Inferior parietal cortex (tissue), 1 donor: ENCODE data around the gene KCNMA1.

Source experiments
- DNase-seq: peaks from one replicate; pipeline ENCODE4 v3.0.0-alpha.2; 2016; ENCODE audit errors: extremely low spot score

KCNMA1 gene

DNA sequence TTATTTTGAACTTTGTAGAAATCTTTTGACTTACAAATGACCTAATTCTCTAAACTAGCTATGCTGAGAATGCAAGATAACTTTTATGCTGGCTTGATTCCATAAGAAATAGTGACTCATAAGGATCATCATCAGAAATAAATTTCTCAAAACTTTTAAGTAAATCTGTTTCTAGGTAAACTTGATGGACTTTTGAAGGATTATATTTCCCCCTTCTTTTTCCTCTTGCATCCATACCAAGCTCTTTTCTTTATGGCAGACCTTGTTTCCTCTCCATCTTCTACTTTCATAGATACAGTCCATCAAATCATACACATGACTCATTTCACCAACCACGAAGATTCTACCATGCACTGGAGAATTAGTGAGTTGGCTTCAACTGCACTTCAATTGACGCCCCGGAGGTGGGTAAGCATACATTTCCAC lies 336.3 kb downstream of the KCNMA1 start:
- DNase-seq = no peak

DNA sequence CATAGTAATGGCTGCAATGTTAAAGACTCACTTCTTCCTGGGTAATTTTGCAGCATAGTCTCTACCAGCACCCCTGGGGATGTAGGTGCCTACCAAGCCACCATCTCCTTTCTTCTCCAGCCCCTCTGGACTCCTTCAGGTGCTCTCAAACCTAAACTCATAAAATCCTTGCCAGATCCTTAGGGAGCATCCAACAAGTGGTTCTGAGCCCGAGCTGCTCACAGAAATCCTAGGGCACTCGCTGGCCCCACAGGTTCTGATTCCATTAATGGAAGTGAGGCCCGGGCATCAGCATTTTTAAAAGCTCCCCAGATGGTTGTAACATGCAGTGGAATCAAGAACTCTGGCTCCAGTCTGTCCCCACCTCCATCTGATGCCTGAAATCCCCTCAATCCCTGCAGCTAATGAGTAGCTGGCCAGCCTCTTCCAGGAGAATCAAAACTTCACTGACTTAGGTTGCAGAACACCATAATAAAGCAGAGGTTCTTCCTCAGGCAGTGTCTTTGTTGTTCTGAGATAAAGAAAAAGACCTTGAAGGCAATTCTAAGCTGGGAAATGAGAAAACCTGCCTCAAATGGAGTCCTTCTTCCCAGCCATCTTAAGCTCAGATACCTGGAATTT lies 336.8 kb downstream of the KCNMA1 start:
- no peak for DNase-seq

DNA sequence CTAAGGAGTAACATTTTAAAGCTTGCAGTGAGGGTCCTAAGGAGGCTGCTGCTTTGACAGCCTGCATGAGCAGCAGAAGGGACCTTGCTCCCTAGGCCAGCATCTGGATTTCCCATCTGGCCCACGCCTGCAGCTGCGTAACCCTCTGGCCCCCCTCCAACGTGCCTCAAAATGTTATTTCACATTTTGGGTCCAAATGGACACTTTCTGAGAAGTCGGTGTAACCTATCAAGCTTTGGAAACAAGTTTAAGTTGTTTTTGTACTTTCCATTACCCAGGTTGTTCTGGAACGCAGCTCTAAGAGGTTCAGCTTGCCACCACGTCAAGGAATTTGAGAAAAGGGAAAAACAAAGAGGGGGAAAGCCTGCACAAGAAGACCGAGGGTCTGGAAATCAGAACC lies 338.3 kb downstream of the KCNMA1 start:
- no peak for DNase-seq

DNA sequence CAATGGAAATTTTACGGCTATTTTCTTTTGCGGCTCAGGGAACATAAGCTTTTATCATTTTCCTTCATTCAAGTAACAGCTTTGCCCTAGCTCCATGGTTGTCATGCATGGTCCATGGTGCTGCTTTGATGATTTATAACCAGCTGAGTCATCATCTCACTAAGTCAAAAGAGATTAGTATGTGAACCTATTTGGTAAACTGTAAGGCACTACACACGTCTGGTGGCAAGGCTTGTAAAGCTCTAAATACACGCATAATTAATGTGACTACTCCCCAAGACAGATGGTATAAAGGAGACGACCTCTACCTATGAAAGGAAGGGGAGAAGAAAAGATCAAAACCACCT lies 340.2 kb downstream of the KCNMA1 start:
- DNase-seq = no peak

DNA sequence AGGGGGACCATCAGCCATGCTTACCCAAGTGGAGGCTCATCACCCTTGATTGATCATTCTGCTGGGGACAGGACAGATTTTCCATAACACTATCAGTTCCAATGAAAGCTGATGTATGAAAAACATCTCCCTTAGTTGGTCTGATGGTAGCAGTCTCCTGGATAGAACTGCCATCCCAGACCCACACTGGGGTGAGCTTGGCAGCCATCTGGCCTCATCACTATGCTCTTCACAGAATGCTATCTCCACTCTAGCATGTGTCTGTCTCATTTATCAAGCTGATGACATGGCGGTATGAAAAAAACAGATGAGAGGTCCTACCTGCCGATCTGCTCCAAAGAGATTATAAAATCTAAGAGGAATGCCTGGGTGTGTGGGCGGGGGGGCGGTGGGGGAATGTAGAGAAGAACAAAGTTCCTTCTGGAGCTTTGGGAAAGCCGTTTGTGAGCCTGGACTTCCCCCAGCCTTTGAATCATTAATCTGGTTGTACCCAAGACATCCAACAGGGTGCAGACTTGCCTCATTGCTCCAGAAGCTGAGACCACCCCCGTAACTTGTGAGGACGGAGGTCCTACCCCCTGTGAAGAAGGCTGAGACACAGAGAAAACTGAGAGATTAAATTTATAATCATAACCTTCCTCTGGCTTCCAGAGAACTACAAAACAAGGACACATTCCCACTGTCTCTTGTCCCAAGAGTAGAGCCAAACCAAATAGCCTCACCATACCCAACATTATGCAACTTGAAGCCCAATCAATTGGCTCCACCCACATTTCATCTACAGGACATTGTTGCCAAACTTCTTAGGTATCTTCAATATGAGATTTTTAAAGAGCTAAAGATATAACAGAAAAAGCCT lies 340.8 kb downstream of the KCNMA1 start:
- no peak for DNase-seq

DNA sequence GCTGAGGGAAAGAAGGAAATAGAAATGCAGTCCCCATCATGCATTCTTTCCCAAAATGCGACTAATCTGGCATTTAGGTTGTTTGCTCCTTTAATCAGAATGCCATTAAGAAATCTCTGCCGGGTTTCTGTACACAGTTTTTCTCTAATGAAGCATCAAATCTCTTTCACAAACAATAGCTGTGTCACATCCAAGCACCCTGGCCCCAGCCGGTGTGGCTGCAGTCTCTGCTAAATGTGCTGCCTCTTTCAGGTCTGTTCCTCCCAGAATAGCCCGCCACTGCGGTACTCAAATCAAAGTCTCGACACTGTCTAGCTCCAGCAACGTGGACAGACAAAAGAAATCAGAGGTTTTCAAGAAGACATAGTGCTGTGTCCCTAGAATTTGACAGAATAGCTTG lies 343.8 kb downstream of the KCNMA1 start:
- no peak for DNase-seq

DNA sequence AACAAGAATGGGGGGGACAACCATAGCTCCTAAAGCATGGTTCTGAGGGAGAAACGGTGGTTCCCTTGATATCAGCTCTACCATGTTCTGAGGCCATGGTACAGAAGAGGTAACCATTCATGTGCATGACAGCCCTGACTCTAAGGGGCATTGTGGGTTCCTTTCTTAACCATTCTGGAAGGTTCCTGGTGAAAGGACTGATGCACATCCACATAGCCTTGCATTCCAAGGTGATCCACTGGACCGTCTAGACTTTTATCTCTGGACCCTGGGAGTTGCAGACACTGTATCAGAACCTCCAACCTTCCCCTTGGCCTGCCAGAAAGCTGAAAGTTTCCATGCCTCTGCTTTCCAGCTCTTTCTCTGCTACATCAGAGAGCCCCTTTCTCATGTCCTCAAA lies 344.3 kb downstream of the KCNMA1 start:
- DNase-seq = no peak

DNA sequence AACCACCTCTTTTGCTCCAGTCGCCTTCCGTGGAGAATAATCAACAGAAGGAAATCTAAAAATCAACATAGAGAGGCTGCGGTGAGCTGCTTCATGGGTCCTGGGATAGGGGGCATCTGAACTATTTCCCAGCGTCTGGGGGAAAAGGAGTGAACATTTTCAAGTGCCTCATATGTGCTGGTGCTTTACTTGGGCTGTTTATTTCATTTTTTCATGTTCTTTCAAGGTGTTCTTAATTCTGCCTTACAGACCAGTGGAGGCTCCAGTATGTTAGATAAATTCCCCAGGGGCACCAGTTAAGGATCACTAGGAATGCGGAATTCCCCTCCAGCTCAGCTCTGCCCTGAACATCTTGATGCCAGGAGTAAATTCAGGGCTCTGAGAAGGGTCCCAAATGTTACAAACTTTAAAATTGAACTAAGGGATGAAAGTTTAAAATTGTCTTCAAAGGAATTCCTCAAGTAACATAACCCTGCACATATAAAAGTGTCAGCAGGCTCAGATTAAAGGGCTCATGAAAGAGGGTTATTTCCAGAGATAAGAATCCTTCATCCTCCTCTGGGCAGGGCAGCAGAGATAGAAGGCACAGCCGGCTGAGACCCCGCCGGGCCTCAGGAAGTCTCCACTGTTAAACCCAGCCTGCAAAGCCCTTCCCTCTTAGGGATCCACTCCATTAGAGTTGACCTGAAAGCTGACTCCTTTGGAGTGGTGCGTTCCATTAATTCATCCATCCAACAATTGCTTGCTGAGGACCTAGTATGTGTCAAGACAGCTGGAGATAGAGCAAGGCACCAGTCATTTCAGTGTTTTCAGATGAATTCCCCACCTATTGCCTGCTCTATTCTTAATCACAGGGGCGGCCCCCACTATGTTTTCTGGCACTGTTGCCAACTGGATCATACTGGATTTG lies 345.8 kb downstream of the KCNMA1 start:
- DNase-seq = no peak

DNA sequence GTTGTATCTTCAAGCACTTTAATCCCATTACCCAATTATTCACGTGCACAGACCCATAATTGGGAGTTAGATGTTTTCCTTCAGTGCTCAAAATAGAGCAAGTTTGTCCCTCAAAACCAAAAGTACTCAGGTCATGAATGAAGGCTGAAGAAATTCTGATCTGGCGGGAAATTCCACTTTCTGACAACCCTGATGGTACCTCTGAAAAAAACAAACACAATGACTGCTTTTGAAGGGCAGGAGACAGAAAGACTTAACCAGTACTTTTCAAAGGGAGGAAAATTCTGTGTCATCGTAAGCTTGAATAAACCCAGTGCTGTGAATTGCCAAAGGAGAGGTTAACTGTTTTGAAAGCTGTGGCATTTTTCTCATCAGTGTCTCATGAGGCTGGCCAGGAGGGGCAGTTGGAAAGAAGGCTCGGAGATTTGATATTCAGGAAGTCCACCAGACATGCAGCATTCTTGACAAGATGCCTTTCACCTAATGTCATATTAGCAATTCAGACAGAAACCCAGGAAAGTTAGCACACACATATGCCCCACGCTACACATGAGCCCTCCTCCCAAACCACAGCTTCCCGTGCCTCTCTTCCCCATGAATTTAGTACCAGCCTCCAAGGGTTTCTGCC lies 347.0 kb downstream of the KCNMA1 start:
- DNase-seq = no peak

DNA sequence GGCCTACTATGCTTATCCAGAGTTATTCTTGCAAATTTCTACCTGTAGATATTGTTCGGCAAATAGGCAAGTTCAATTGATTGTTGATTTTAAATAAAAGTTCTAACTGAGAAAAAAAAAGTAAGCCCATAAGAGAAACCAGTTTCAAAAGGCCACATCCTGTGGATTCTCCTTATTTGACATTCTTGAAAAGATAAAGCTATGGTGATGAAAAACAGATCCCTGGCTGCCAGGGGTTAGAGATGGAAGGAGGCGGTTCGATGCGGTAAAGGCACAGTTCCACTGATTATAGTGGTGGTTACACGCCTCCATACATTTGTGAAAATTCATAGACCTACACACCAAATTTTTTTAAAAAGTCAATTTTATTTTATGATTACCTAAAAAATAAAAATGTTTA lies 347.8 kb downstream of the KCNMA1 start:
- DNase-seq = no peak

DNA sequence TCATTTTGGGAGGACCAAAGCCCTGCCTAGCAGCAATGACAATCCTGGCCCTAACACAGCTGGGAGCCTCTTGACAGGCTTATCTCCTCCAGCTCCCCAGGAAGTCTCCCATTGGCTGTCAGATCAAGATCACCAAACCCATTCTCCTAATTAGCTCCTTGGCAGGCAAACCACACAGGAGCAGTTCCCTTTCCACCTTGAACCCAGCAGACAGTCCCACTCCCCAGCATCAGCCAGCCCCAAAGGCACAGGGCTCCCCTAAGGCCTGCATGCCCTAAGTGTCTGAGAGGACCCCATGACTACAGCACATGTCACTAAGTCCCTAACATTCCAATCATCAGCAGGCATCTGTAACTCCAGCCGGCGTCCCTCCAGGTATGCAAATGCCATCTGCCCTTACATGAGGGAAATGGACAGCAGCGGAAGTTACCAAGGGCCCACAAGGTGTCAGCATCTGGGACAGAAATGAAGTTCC lies 348.5 kb downstream of the KCNMA1 start:
- no peak for DNase-seq

DNA sequence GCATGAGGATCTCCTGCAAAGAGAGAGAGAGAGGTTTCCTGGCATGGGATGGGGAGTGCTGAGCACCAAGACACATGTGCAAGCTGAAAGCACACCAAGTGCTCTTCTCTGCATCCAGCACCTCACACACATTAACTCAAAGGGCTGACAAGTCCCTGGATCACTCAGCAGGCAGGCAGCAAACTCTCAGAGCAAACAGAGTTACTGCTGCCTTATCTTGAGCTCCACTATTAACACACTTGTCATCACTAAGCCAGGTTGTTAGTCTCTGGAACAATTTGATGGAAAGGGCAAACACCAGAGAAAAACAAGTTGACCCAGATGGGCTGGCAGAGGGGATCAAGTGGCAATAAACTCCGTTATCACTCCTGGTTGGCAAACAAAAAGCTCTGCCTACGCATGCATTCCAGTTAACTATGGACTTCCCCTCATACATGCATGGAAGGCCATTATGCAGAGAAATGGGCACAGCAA lies 349.9 kb downstream of the KCNMA1 start:
- DNase-seq = no peak

DNA sequence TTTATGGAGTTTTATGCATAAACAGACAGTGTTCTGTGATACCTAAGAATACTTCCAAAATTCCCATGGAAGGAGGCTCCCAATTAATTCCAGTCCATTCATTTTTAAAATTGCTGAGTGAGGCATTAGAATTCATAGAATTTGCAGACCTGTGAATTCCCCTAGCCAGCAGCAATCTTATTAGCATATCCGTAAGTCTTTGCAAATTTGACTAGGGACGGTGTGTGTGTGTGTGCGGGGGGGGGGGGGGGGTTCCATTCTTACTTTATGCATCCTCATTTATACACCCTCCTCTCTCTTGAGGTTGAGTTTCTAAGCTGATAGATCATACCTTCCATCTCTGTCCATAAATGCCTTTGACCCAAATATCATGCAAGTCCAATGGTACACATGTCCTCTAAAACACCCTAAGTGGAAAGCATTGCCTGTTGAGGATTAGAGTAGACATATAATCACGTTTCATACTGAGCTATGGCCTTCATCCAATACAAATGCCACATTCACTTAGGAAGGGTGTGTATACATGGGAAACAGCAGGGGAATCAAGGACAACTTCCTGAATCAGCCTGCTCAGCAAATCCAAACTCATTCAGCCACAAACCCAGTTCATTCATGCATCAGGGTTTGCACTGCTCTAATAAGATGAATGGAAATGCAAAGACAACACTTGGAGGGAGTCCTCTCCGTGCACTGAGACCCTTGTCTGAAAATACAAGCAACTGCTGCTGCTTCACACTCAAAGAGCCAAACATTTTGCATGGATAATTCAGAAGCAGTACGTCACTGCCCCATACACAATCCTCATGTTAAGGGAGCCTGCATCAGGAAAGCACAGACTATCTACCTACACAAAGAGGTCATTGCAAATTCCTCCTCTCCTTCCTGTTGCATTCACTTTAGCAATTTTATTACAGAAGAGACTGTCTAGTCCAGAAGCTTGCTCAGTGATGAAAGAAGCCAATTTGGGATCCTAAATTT lies 350.8 kb downstream of the KCNMA1 start:
- no peak for DNase-seq

DNA sequence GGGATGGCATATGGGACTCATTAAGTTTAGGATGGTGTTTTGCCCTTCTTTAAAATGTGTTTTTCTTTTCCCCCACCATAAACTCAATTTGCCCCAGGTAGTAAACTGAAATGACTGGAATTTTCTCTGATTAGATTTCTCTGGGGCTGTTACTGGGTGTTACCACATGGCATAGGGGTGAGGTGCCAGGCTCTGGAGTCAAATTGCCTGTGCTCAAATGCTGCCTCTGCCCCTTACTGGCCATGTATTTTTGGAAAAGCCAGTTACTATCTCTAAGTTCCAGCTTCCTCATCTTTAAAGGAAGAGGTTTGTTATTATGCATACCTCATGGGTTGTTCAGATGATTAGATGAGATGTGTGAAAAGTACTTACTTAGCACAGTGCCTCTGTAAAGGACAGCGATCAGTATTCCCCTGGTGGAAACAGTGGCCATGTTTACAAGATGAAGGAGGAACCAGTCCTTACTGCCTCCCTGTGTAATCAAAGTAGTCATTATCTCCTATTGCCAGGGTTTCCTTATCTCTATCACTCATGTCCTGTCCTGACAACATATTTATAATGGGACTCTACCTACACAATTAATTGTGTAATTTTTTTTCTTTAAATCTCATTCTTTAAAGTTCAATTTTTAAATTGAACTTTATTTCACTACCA lies 352.0 kb downstream of the KCNMA1 start:
- no peak for DNase-seq

DNA sequence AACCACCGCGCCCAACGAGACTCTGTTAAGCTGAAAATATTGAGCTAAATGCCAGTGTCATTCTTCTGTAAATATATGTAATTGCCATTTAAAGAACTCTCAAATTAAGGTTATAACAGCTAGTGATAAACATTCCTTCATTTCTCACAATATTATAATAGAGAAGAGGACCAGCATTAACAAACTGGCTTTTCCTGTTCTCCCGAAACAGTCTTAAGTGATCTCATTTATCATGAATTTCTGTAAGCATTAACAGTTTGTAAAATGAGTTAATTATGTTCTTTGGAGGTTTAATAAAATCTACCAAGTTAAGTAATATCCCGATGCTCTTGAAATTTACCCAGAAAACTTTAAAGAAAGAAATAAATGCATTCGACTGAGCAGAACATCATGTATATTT lies 352.8 kb downstream of the KCNMA1 start:
- DNase-seq = no peak

DNA sequence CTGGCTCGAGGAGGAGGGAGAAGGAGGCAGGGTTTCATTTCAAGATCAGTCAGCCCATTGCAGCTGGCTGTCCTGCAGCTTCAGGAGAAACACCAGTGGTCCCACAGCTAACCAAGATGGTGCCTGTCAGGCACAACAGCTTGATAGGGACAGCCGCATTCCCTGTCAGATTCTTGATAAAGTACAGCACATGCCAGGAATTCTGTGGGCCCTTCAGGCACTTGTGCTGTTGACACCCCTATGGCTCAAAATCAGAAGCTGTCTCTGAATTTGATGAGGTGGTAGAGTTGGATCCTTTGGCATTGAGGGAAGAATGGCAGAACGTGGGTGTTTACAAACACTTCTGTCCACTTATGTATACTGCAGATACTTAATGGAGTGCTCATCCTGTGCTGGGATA lies 354.3 kb downstream of the KCNMA1 start:
- DNase-seq = no peak

DNA sequence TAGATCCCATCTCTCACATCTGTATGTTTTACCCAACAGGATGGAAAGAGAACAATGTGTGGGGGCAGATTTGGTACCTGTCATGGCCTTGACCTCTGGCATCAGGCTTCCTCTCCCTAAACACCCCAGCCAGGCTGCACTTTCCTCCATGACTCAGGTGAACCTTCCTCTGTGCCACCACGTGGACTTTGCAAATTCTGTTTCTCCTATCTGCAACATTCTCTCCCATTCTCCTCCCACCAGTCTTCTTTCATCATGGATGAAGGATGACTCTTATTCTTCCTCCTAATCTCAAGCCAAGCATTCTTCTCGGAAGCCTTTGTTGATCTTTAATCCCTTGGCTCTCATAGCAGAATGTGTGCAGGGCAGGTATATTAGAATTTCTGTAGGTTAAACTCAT lies 355.4 kb downstream of the KCNMA1 start:
- DNase-seq = no peak

DNA sequence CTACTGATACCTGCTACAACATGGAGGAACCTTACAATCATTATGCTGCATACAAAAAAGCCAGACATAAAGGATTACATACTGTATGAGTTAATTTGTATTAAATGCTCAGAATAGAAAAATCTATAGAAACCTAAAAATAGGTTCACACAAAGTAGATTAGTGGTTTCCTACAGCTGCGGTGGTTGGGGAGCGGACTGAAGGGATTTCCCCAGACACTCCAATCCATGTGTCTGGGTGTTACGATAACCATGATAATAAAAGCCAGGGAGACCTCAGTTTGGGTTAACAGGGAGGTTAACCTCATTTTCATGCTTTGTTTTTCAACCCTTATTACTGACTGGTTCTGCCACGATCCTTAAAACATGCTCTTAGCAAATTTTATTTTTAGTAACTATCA lies 355.9 kb downstream of the KCNMA1 start:
- DNase-seq = no peak

DNA sequence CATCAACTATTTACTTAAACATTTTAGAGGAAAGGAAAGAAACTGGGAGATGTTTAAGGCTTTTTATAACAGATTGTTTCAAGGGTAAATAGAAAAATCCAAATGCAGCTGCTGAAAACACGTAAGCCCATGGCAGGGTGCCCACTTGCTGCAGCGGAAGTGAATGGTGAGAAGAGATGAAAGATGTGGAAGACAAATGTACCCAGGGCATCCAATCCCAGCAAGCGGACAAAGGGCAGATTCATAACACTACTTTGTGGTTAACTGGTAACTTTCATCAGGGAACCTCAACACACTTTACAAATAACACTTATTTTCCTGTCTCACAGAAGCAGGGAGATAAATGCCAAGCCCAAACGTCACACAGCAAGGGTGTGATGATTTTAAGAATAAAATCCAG lies 358.4 kb downstream of the KCNMA1 start:
- DNase-seq = peak; percentile 35
